Osteocyte (in vitro differentiated cells): ENCODE measurements around the gene NCOA7. TPM values are rescaled to one million over a fixed set of nuclear protein-coding genes. Genes with fewer than 3 reads are reported as not detected.

ENCODE experiments used
- DNase-seq: peaks from one replicate; pipeline ENCODE4 v3.0.0; 2021; ENCODE audit warnings: mixed read lengths; ENCODE audit not compliant: unreplicated experiment; ENCODE audit errors: extremely low spot score
- H3K27ac Mint-ChIP-seq: one replicate; pipeline ENCODE4 v1.8.0; 2021; ENCODE audit warnings: mild to moderate bottlenecking, mixed read lengths; ENCODE audit not compliant: unreplicated experiment
- H3K27me3 Mint-ChIP-seq: one replicate; pipeline ENCODE4 v1.8.0; 2021; ENCODE audit warnings: mixed read lengths; ENCODE audit not compliant: unreplicated experiment
- H3K36me3 Mint-ChIP-seq: one replicate; pipeline ENCODE4 v1.8.0; 2021; ENCODE audit warnings: mixed read lengths; ENCODE audit not compliant: unreplicated experiment
- H3K4me1 Mint-ChIP-seq: one replicate; pipeline ENCODE4 v1.8.0; 2021; ENCODE audit warnings: mixed read lengths; ENCODE audit not compliant: unreplicated experiment
- H3K4me3 Mint-ChIP-seq: one replicate; pipeline ENCODE4 v1.8.0; 2021; ENCODE audit warnings: mild to moderate bottlenecking, moderate library complexity, mixed read lengths; ENCODE audit not compliant: unreplicated experiment
- H3K9me3 Mint-ChIP-seq: one replicate; pipeline ENCODE4 v1.8.0; 2021; ENCODE audit warnings: mixed read lengths; ENCODE audit not compliant: unreplicated experiment
- total RNA-seq: library from RNA; stranded (reverse); gene quantifications from 2 replicates; pipeline ENCODE4 v1.2.1, GENCODE V29; 2021
- TF ChIP-seq, protein P1 (sequence below): fragments of 200-600 bp; sonication (generic); IDR thresholded peaks from 2 replicates; pipeline ENCODE4 v1.5.0; 2021; ENCODE audit warnings: antibody characterized with exemption, mild to moderate bottlenecking, moderate library complexity

Gene NCOA7
- total RNA-seq, 1 donor from 2014 or later = 65.7 TPM

DNA sequence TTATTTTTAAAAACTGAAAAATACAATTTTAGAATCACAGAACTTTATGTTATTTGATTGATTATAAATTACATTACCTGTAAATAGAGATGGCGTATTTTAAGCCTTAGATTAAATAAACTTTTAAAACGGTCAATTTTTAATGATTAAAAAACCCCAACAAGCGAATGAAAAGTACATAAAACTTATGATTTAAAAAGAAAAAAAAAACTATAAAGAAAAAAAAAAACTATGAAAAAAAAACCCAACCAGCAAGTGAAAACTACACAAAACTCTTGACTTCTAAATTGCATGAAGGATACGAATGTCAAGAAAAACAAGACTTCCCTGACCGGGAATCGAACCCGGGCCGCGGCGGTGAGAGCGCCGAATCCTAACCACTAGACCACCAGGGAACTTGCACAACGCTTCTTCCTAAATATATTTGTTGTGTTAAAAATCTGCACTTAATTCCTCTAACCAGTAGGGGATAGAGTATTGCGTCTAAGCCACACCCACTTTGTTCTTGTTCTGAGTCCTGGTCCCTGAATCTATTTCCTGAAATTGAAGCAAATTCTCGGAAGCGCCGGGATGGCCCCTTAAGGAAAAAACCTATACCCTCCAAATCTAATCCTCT, 10.7 kb upstream of the NCOA7 start:
- peak; percentile 93 for DNase-seq

DNA sequence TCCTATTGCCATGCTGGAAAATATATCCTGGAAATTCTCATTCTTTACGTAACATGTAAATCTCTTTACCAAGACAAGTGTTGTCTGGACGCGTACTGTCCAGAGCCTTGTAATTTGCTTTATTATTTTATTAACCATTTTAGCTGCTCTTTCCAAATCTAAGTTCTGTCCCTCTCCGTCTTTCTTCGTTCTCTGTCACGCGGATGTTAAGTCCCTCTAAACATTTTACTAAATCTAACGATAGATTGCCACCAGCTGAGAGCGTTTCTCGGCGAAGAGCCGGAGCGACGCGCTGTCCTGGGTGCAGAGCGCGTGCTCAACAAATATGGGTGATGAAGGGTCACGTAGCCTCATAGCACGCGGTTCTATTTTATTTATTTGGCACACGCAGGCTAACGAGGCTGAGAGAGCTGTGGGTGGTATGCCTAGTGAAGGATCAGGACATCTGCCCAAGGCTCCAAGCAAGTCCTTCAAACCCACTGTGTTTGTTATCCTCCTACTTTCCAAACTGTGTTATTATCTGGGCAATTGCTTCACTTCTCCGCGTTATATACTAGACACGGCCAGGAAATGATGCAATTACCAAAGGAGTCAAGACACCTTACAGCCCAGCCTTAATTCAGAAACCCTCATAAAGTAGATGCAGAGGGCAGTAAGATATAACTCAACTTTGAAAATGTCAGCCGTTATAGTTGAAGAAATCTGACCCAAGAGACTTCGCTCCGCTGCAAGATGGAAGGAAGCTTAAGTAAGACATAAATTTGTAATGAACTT, 10.0 kb upstream of the NCOA7 start:
- Mint-ChIP-seq H3K4me3 (no peak overlapping the region), H3K36me3 (no peaks in the 10 kb centered on the region), H3K4me1 (peaks cover 19% of the 10 kb centered on the region), H3K9me3 (no peaks in the 10 kb centered on the region), H3K27ac (no peak overlapping the region), H3K27me3 (no peaks in the 10 kb centered on the region)
- TF ChIP-seq, protein P1, sequence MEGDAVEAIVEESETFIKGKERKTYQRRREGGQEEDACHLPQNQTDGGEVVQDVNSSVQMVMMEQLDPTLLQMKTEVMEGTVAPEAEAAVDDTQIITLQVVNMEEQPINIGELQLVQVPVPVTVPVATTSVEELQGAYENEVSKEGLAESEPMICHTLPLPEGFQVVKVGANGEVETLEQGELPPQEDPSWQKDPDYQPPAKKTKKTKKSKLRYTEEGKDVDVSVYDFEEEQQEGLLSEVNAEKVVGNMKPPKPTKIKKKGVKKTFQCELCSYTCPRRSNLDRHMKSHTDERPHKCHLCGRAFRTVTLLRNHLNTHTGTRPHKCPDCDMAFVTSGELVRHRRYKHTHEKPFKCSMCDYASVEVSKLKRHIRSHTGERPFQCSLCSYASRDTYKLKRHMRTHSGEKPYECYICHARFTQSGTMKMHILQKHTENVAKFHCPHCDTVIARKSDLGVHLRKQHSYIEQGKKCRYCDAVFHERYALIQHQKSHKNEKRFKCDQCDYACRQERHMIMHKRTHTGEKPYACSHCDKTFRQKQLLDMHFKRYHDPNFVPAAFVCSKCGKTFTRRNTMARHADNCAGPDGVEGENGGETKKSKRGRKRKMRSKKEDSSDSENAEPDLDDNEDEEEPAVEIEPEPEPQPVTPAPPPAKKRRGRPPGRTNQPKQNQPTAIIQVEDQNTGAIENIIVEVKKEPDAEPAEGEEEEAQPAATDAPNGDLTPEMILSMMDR = no peak
- no peak for DNase-seq

More for the DNA sequence above, 10.7 kb upstream of the NCOA7 start:
- H3K4me1 Mint-ChIP-seq = peaks cover 17% of the 10 kb centered on the region
- no peaks in the 10 kb centered on the region for H3K27me3 Mint-ChIP-seq
- no peak overlapping the region for H3K4me3 Mint-ChIP-seq
- H3K36me3 Mint-ChIP-seq = no peaks in the 10 kb centered on the region
- H3K9me3 Mint-ChIP-seq = no peaks in the 10 kb centered on the region
- H3K27ac Mint-ChIP-seq = no peak overlapping the region
- TF ChIP-seq, protein P1 = peak; percentile 36

- Mint-ChIP-seq H3K4me3 (no peak overlapping the region), H3K36me3 (no peaks in the 10 kb centered on the region)
Measured at GRCh38 chr6:125781314-125781868, 9.4 kb upstream of the NCOA7 start.

GRCh38 chr6:125784365-125784764, 6.4 kb upstream of the NCOA7 start:
- no peaks in the 10 kb centered on the region for H3K9me3 Mint-ChIP-seq
- DNase-seq = no peak
- peaks cover 5% of the 10 kb centered on the region for H3K36me3 Mint-ChIP-seq
- TF ChIP-seq, protein P1 = no peak
- no peaks in the 10 kb centered on the region for H3K27me3 Mint-ChIP-seq
- peak overlapping the region; percentile 81 for H3K27ac Mint-ChIP-seq
- H3K4me3 Mint-ChIP-seq = no peak overlapping the region
- peaks cover 22% of the 10 kb centered on the region for H3K4me1 Mint-ChIP-seq

More at GRCh38 chr6:125781314-125781868, 9.4 kb upstream of the NCOA7 start:
- H3K9me3 Mint-ChIP-seq = no peaks in the 10 kb centered on the region
- H3K27ac Mint-ChIP-seq = no peak overlapping the region
- no peaks in the 10 kb centered on the region for H3K27me3 Mint-ChIP-seq
- TF ChIP-seq, protein P1 = peak; percentile 49
- DNase-seq = no peak
- H3K4me1 Mint-ChIP-seq = peaks cover 19% of the 10 kb centered on the region

DNA sequence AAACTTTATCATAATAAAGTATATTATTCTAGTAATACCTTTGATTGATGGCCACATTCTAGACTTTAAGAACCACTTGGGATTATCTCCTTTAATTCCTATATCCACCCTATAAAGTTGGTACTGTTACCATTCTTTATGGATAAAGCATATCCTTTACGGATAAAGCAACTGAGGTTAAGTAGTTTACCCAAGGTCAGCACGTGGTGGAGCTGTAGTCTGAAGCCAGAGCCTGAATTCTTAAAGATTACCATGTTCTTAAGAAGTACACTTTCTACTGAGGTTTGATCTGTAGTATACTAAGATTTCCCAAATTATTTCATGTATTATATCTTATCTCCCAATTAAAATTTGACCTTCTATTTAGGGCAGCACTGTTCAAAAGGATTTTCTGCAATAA, 3.0 kb upstream of the NCOA7 start:
- no peak for DNase-seq
- H3K27ac Mint-ChIP-seq = no peak overlapping the region
- H3K9me3 Mint-ChIP-seq = no peaks in the 10 kb centered on the region
- TF ChIP-seq, protein P1 = peak; percentile 40
- H3K4me1 Mint-ChIP-seq = peaks cover 39% of the 10 kb centered on the region
- peaks cover 5% of the 10 kb centered on the region for H3K36me3 Mint-ChIP-seq
- no peak overlapping the region for H3K4me3 Mint-ChIP-seq
- H3K27me3 Mint-ChIP-seq = no peaks in the 10 kb centered on the region
